ENCODE data around the gene SECTM1.
"Not testable (repeated sequence)": the region's sequence is repeated elsewhere in the genome, so short reads cannot be mapped to it uniquely, and the experiment has no call there.

The SECTM1 gene

DNA sequence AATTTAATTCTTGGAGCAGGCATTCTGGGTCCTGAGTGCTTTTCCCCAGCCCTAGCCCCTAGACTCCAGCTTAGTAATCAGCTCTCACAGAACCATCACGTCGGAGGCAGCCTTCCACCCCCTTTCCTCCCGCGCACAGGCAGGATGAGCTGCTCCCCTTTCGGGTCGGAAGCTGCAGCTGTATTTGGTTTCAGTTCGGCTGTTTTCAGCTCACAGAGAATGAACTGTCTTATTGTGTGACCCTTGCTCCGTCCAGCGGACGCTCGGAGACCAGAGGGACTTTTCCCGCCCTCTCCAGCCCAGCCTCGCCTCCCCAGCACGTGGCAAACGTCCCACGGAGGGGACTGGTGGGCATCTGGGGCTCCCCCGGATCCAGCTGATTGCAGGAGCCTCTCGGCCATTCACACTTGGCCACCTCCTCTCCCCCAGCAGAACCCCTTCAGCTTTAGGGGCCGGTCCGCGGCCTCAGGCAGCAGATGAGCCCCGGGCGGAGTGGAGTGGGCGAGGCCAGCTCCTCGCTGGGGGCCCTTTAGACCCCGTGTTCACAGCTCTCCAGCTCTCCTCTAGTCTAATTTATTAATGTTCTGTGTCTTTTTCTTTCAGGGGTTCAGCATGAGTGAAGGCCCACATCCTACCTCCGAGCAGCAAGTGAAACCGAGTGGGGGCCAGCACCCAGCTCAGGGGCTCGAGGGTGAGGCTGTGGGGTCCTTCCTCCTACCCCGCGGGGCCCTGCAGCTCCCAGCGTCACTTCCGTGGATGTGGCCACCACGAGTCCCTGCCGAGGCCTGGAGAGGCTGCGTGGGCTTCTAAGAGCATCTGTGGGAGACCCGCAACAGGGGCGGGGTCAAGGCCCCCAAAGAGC is 37.1 kb upstream of the SECTM1 start:
- peak; percentile 98 for FAIRE-seq
- peak; percentile 81 for DNase-seq (ENCODE audit: insufficient read length, low spot score)

DNA sequence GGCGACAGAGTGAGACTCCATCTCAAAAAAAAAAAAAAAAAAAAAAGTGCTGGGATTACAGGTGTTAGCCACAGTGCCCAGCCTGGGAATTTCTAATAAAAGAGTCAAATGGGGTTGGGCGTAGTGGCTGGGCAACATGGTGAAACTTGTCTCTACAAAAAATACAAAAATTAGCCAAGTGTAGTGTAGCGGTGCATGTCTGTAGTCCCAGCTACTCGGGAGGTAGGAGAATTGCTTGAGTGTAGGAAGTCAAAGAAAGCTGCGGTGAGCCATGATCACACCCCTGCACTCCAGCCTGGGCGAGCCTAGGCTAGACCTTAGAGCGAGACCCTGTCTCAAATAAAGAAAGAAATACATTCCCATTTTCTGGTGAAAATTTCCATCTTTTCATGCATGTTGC is 35.6 kb upstream of the SECTM1 start:
- DNase-seq (ENCODE audit: insufficient read length, low spot score) (no peak), FAIRE-seq (no peak)

DNA sequence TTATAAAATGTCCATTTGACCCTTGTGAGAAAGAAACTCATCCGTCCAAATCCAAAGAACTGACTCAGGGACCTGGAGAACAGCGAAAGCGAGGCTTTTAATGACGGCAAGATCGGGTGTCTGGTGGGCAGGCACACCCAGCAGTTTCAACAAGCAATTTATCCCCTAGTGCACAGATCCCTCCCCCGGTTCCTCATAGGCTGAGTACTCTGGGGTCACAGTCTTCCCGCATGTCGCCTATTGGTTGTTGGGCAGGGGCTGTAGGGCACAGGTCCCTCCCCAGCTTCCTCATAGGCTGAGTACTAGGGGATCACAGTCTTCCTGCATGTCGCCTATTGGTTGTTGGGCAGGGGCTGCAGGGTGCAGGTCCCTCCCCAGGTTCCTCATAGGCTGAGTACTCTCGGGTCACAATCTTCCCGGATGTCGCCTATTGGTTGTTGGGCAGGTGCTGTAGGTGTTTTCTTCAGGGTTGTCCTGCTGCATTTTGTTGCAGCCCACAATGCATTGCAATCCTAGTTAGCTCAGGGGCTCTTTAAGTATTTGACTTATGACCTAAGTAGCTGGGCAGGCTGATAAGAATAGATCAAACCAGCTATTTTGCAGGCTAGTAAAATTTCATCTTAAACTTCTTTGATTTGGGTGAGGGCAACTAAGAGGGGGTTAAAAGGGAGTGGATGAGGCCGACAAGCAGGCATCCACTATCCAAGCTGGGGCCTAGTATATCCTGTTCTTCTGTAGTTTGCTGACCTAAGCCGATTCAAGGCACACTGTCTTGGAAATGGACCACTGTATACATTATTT is 34.4 kb upstream of the SECTM1 start:
- FAIRE-seq: no peak
- DNase-seq (ENCODE audit: insufficient read length, low spot score): no peak

DNA sequence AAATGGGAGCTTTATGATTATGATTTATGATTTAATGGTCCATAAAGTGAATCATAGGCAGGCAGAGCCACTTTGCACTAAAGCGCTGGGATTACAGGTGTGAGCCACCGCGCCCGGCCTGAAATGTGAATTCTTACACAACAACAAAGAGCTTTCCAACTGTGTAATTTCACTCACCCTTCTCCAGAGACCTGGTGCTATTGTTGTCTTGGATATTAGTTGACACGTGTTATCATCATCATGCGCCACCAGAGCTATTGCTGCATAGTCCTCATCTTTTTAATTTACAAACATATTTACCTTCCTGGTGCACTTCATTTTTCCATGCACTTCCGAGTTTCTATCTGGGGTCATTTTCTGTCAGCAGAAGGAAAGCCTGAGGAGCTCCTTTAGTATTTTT is 33.2 kb upstream of the SECTM1 start:
- FAIRE-seq (no peak), DNase-seq (ENCODE audit: insufficient read length, low spot score) (no peak)

DNA sequence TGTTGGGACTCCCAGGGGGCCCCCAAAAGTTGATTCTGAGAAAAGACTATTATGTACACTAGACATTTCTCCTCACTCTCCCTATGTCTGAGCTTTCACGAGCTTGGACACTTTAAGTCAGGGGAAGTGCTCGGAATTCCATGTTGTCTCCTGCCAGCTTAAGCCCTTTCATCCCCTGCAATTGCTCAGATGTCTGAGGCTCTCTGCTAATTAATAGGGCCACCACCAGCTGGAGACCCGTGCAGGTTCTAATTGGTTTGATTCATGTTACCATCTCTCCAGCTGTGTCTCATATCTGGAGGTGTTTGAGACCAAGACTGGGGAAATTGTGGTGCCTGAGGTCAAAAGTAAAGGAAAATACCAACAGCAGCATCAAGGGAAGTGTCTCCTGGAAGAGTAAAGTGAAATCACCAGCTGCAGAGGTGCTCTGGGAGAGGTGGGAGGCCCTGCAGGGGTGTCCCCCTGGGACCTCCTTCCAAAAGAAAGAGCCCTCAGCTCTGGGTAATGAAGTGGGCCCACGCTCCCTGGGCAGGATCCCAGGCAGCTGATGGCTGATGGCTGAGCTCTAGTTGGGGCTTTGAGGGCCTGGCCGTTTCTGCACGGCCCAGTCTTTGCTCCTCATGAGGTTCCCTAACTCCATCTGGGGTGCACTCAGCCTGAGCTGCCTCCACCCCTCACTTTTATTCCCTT is 32.2 kb upstream of the SECTM1 start:
- no peak for DNase-seq (ENCODE audit: insufficient read length, low spot score)

DNA sequence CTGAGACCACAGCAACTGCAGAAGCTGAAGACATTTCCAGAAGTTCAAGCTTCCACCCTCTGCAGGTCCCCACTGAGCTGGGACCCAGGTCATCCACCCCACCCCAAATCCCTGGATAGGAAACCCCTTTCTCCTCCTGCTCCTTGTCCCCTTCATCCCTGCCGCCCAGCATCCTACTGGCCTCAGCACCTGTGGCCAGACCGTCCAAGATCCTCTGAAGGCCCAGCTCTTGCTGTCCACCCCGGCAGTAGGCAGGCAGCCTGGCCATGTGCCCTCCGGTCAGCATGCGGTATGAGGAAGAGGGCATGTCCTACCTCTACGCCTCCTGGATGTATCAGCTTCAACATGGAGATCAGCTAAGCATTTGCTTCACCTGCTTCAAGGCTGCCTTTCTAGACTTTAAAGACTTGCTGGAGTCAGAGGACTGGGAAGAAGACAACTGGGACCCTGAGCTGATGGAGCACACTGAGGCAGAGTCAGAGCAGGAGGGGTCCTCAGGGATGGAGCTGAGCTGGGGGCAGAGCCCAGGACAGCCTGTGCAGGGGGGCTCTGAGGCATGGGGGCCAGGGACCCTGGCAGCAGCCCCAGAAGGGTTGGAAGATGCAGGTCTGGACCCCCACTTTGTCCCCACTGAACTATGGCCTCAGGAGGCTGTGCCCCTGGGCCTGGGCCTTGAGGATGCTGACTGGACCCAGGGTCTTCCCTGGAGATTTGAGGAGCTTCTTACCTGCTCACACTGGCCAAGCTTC is 28.5 kb upstream of the SECTM1 start:
- DNase-seq (ENCODE audit: insufficient read length, low spot score) (no peak), FAIRE-seq (no peak)

More for the DNA sequence above, 32.2 kb upstream of the SECTM1 start:
- no peak for FAIRE-seq

DNA sequence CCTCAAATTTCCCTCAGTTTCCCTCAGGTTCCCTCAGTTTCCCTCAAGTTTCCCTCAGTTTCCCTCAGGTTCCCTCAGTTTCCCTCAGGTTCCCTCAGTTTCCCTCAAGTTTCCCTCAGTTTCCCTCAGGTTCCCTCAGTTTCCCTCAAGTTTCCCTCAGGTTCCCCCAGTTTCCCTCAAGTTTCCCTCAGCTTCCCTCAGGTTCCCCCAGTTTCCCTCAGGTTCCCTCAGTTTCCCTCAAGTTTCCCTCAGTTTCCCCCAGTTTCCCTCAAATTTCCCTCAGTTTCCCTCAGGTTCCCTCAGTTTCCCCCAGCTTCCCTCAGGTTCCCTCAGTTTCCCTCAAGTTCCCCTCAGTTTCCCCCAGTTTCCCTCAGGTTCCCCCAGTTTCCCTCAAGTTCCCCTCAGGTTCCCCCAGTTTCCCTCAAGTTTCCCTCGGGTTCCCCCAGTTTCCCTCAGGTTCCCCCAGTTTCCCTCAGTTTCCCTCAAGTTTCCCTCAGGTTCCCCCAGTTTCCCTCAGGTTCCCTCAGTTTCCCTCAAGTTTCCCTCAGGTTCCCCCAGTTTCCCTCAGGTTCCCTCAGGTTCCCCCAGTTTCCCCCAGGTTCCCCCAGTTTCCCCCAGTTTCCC is 26.0 kb upstream of the SECTM1 start:
- DNase-seq (ENCODE audit: insufficient read length, low spot score); FAIRE-seq: not testable (repeated sequence)

DNA sequence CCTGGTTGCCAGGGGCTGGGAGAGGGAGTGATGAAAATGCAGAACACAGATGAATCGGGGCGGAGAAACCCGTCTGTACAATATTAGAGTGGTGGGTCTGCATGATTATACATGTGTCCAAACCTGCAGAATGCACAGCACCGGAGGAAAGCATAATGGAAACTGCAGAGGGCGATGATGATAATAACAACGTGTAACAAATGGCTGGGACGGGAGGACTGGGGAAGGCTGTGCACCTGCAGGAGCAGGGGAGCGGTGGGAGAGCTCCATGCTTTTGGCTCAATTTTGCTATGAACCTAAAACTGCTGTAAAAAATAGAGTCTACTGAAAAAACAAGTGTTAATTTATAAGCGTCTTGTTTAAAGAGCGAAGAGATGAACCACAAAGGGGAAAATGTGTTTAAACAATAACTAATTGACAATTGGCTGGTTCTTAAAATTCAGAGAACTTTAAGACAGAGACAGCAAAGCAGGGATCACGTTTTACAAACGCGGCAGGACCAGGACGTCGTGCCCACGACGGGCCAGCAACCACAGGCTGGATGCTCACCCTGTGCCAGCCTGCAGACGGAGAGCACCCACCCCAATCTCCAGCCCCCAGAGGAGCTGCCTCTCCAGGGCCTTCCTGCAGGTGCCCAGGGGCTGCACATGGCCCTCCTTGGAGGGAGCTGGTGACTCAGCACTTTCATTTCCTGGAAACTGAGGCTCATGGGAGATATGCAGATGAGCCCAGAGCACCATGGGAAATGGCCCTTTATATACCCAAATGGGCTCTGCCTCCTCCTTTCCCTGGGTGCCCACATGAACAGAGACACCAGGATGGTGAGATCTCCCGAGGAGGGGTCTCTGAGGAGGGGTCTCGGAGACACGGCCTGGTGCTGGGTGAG is 25.1 kb upstream of the SECTM1 start, which contains the start of gene TEX19:
TEX19 (plus strand) TSS at position 783 of the 886 bp plus-strand sequence. CDS start 2,904 bp downstream, outside the sequence.
- no peak for FAIRE-seq
- no peak for DNase-seq (ENCODE audit: insufficient read length, low spot score)

DNA sequence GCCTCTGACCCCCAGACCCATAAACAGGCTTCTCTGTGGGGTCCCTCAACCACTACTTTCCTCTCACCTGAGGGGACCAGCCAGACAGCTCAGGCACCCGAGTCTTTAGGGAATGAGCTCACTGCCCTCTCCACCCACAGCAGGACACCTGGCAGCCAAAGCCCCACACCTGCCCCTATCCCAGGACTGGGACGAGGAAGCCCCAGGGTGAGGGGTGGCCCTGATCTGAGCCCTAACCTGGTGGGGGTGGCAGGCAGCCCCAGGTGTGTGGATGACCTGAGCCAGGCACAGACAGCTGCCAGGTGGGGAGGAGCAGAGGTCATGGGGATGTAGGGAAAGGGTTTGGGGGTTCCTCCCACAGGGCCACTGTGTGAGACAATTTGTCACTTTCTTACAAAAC is 23.8 kb upstream of the SECTM1 start:
- no peak for DNase-seq (ENCODE audit: insufficient read length, low spot score)
- FAIRE-seq: no peak

DNA sequence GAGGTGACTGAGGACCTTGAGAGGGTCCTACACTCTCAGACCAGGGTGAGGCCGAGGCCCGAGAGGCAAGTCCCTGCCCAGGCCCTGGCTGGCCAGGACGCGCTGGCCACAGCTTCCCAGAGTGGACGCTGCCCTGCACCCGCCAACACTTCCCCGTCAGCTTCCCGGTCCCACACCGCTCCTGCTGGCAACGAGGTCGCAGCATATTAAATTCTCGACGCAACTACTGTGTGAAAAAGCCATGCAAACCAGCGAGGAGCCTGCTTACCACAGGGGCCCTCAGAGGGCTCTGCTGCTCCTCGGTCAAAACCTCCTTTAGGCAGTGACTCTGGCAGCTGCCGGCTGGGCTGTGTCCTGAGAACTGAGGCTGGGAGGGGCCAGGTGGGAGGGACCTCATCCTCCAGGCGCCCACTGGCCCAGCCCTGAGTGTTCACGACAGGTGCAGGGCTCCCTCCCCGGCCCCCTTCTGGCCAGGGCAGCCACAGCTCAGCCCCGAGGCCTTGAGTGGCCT is 23.3 kb upstream of the SECTM1 start:
- DNase-seq (ENCODE audit: insufficient read length, low spot score): no peak
- FAIRE-seq: no peak

DNA sequence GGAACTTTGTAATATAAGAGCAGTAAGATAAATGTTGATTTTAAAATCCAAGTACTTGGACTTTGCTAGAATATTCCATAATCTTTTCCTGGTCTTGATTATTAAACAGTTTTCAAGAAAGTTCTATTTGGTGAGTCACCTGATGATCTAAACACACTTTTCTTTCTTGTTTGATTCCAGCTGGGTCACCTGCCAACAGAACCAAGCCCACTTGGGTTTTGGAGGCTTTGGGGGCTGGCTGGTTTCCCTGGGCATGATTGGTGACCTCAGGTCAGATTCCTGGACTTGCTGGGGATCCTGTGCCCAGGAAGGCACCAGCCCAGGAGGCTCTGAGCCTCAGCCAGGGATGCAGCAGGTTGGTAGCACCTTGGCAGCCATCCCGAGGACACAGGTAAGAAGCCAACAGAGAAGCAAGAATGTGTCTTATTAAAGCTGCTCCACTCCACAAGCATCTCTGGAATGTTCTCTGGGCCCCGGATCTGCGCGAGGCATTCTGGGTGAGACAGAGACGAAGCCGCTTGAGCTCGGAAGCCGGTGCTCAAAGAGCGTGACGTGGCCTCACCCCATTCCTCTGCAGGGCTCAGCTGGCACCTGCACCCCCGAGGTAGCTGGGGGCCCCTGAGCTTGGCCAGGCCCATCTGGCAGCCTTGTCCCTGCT is 22.3 kb upstream of the SECTM1 start:
- DNase-seq (ENCODE audit: insufficient read length, low spot score) (no peak), FAIRE-seq (no peak)

DNA sequence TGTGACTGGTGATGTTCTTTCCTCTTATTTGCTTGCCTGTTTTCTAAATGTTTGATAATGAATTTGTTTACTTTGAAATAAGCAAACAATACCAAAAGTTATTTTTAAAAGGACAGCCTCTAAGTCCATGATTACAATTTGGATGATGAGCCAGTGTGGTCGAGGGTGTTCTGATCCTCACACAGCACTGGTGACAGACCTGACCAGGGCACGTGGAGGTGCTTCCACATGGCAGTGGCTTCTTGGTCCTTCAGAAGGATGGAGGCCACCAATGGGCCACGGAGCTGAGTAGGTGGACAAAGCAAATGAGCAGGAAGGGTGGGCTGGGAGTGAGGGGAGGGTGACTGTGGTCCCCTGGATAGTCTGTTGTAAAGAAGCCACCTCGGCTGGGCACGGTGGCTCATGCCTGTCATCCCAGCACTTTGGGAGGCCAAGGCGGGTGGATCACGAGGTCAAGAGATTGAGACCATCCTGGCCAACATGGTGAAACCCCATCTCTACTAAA is 21.3 kb upstream of the SECTM1 start:
- FAIRE-seq: no peak
- no peak for DNase-seq (ENCODE audit: insufficient read length, low spot score)

DNA sequence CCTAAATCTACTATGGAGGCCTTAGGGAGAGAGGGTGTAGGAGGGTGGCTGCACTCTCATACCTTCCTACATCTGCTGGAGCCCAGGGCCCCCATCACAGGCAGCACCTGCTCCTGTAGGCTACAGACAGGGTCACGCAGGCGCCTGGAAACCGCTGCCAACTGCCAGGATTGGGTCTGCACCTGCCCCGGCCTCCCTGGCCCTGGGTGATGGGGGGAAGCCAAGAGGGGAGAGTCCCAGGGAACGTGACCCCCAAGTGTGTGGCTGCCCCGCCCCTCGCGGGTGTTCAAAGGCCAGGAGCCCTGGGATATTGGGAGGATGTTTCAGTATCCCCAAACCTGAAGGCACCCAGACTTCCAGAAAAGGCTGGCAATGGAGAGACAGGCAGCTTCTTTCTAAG is 19.9 kb upstream of the SECTM1 start:
- no peak for DNase-seq (ENCODE audit: insufficient read length, low spot score)
- no peak for FAIRE-seq

DNA sequence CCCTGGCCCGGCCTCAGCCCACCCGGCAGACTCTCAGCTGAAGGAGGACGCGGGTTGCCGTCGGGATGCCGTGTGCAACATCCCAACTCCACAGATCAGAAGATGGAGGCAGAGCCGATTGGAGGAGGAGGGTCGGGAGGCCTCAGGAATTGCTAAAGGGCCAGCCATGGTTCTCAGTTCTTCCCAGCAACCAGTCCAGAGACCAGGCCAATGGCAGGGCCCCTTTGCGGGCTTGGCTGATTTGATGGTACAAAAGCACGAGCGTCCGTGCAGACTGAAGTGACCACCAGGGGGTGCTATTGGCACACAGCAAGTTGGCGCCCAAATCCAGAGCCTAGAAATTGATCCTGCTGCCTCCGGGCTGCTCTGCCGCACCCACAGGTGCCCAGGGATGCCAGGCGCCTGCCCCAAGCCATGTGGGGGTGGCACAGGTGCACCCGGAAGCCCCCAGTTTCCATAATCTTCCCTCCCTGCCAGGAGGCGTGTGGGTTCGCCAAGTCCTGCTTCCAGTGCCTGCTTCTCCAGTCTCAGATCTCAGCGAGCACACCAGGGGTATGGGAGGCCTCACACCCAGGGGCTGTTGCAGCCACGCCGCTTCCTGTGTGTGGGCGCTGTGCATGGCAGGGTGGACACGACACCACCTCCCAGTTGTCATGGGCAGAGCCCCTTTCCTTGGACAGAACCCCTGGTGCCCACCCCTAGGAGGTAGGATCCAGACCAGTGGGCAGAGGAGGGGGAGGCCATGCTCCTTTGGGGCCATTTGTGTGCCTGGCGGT is 18.3 kb upstream of the SECTM1 start:
- FAIRE-seq: peak; percentile 88
- DNase-seq (ENCODE audit: insufficient read length, low spot score): peak; percentile 87

DNA sequence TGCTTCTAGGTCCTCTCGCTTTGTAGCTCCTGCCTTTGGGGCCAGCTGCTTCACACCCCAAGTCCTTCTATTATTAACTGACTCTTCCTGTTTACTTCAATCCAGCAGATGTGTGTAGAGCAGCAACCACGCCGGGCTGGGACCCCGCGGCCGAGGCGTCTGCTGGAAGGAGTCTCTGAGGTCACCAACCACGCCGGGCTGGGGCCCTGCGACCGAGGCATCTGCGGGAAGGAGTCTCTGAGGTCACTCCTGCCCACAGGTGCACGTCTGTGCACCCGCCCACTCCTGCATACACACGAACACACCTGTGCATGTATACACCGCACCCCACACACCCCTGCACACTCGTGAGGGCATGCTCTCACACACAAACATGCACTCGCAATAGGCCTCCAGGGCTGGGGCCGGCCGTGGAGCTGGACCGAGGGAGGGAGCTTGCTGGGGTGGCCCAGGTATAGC is 17.7 kb upstream of the SECTM1 start:
- DNase-seq (ENCODE audit: insufficient read length, low spot score) (no peak), FAIRE-seq (peak; percentile 64)

DNA sequence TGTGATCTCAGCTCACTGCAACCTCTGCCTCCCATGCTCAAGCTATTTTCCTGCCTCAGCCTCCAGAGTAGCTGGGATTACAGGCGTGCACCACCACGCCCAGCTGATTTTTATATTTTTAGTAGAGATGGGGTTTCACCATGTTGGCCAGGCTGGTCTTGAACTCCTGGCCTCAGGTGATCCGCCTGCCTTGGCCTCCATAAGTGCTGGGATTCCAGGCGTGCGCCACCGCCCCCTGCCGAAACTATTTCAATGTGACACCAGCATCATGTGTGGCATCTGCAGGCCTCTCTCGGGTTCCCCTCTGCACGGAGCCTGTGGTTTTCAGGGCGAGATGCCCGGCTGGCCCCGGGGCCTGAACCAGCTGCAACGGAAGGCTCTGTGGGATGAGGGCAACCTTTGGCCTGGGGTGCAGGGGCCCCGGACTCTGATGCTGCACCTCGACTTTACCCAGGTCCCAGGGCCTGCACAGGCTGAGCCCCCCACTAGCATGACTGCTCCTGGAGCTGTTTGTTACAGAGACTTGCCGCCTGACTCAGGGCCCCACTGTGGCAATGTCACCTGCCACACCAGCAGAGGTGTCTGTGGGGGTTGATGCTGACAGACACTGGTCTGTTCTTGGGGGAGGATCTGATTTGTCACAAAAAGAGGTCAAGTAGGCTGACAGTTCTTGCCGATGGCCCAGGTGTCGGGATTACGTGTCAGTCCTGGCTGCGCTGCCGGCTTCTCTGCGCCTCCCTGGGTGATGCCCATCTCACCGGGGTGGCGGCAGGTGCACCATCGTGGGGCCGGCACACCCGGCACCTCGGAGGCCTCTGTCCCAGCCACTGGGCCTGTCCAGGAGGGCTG is 16.8 kb upstream of the SECTM1 start:
- DNase-seq (ENCODE audit: insufficient read length, low spot score) (no peak), FAIRE-seq (no peak)
